ENCODE measurements around the gene RAI14.

The RAI14 gene

DNA sequence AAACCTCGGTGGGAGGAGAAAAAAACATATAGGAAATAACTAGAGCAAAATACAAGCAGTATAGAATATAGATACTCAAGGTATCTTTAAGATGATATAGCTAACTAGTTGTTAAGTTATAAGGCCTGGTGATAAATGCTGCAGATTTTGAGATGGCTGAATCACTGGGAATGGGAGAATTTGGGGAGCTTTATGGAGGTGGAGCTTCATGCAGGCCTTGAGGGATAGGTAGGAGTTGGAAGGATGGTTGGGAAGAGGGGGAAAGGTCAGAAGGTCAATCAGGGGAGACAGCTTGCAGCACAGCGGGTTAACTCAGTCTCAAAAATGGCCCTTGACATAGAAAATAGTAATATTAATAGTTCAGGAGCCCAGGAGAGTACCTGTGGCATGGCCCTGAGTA is 34.8 kb downstream of the RAI14 start:
- H2AK5ac ChIP-seq (ENCODE audit: low read length, severe bottlenecking): no peak overlapping the region
- H3K4ac ChIP-seq (ENCODE audit: low read depth in 1 of 2, low read length in 2 of 2): no peak overlapping the region
- 100% methylated on average over 1 of the region's 2 CpGs for WGBS
- H3K14ac ChIP-seq (ENCODE audit: low read length in 2 of 2): no peak overlapping the region
- no peaks in the 10 kb centered on the region for H3K9me3 ChIP-seq (ENCODE audit: control insufficient read depth, low read length)
- H3K23ac ChIP-seq (ENCODE audit: low read length in 2 of 2): no peak overlapping the region
- H2BK15ac ChIP-seq (ENCODE audit: low read depth, poor library complexity, severe bottlenecking): no peak overlapping the region
- H2BK12ac ChIP-seq (ENCODE audit: low read length in 2 of 2): no peak overlapping the region
- H3K27me3 ChIP-seq (ENCODE audit: control insufficient read depth in 1 of 2, insufficient read depth in 1 of 2, low read length in 2 of 2): no peaks in the 10 kb centered on the region
- H3K4me3 ChIP-seq (ENCODE audit: insufficient read depth in 1 of 2, low read depth in 1 of 2, low read length in 2 of 2): no peak overlapping the region
- H3K79me1 ChIP-seq (replicated peaks; ENCODE audit: low read length, poor library complexity, severe bottlenecking): peaks cover 2% of the 10 kb centered on the region
- H3K36me3 ChIP-seq (ENCODE audit: control insufficient read depth in 1 of 2, insufficient read depth in 2 of 2, low read depth in 1 of 2, low read length in 2 of 2): peaks cover 27 to 59% of the 10 kb centered on the region in 2 experiments
- H2AFZ ChIP-seq (ENCODE audit: low read depth, low read length): no peak overlapping the region
- H4K91ac ChIP-seq (ENCODE audit: low read length): no peak overlapping the region
- no peak overlapping the region for H3K9ac ChIP-seq (ENCODE audit: low read length)
- no peak for DNase-seq
- no peak overlapping the region for H2BK5ac ChIP-seq (ENCODE audit: low read depth, low read length, poor library complexity, severe bottlenecking)
- H3K27ac ChIP-seq (ENCODE audit: low read length, poor library complexity, severe bottlenecking): peak overlapping the region; percentile 2
- no peak overlapping the region for H3K18ac ChIP-seq (ENCODE audit: low read depth in 1 of 2, low read length in 2 of 2)
- no peak overlapping the region for H4K8ac ChIP-seq (ENCODE audit: low read length)
- no peak overlapping the region for H2BK120ac ChIP-seq (ENCODE audit: low read depth, low read length)
- no peak overlapping the region for H3K4me2 ChIP-seq (ENCODE audit: low read length, poor library complexity, severe bottlenecking)
- H3K4me1 ChIP-seq (ENCODE audit: control insufficient read depth, insufficient read depth, low read depth, low read length): peaks cover 15% of the 10 kb centered on the region

DNA sequence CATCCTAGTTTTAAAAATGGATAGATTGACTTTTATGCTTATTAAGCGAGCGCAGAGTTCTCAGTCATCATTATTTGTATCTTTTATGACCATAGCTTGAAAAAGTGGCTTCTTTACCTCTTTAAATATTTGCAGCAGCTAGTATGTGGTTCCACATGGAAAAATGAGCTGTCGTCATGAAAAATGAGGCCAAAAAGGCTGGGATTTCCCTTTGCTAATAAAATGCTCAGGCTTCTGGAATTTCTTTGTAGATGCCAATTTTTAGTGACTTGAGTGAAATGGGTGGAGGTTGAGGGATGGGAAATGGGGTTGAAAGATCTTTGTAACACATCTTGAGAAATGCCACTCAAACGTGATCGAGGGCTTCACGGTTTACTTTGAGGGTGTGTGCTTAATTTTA is 35.2 kb downstream of the RAI14 start:
- Histone ChIP-seq H3K4ac (ENCODE audit: low read depth in 1 of 2, low read length in 2 of 2) (no peak overlapping the region), H2BK12ac (ENCODE audit: low read length in 2 of 2) (no peak overlapping the region), H4K91ac (ENCODE audit: low read length) (no peak overlapping the region), H3K79me1 (replicated peaks; ENCODE audit: low read length, poor library complexity, severe bottlenecking) (peaks cover 2% of the 10 kb centered on the region), H3K27me3 (ENCODE audit: control insufficient read depth in 1 of 2, insufficient read depth in 1 of 2, low read length in 2 of 2) (no peaks in the 10 kb centered on the region), H2AFZ (ENCODE audit: low read depth, low read length) (no peak overlapping the region), H3K4me3 (ENCODE audit: insufficient read depth in 1 of 2, low read depth in 1 of 2, low read length in 2 of 2) (no peak overlapping the region), H3K14ac (ENCODE audit: low read length in 2 of 2) (no peak overlapping the region), H3K9ac (ENCODE audit: low read length) (no peak overlapping the region), H2AK5ac (ENCODE audit: low read length, severe bottlenecking) (no peak overlapping the region), H3K18ac (ENCODE audit: low read depth in 1 of 2, low read length in 2 of 2) (no peak overlapping the region), H2BK120ac (ENCODE audit: low read depth, low read length) (no peak overlapping the region), H3K27ac (ENCODE audit: low read length, poor library complexity, severe bottlenecking) (no peak overlapping the region), H2BK5ac (ENCODE audit: low read depth, low read length, poor library complexity, severe bottlenecking) (no peak overlapping the region), H4K8ac (ENCODE audit: low read length) (no peak overlapping the region), H3K36me3 (ENCODE audit: control insufficient read depth in 1 of 2, insufficient read depth in 2 of 2, low read depth in 1 of 2, low read length in 2 of 2) (peaks cover 27 to 59% of the 10 kb centered on the region in 2 experiments), H3K9me3 (ENCODE audit: control insufficient read depth, low read length) (no peaks in the 10 kb centered on the region), H3K4me2 (ENCODE audit: low read length, poor library complexity, severe bottlenecking) (no peak overlapping the region), H3K4me1 (ENCODE audit: control insufficient read depth, insufficient read depth, low read depth, low read length) (peaks cover 15% of the 10 kb centered on the region), H3K23ac (ENCODE audit: low read length in 2 of 2) (no peak overlapping the region), H2BK15ac (ENCODE audit: low read depth, poor library complexity, severe bottlenecking) (no peak overlapping the region)
- 0% methylated on average over 1 of the region's 6 CpGs for WGBS
- DNase-seq: no peak

DNA sequence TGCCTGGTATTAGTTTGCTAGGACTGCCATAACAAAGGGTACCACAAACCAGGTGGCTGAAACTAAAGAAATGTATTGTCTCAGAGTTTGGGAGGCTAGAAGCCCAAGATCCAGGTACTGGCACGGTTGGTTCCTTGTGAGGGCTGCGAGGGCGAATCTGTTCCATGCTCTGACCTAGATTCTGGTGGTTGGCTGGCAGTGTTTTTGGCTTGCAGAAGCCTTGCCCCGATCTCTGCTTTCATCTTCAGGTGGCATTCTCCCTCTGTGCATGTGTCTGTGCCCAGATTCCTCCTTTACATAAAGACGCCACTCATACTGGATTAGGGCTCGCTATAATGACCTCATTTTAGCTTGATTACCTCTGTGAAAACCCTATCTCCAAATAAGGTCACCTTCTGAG is 36.7 kb downstream of the RAI14 start:
- Histone ChIP-seq H3K18ac (ENCODE audit: low read depth in 1 of 2, low read length in 2 of 2) (peak overlapping the region; percentile 62 to 66), H2BK12ac (ENCODE audit: low read length in 2 of 2) (no peak overlapping the region), H3K14ac (ENCODE audit: low read length in 2 of 2) (no peak overlapping the region), H2BK5ac (ENCODE audit: low read depth, low read length, poor library complexity, severe bottlenecking) (no peak overlapping the region), H3K4me1 (ENCODE audit: control insufficient read depth, insufficient read depth, low read depth, low read length) (peaks cover 15% of the 10 kb centered on the region), H4K8ac (ENCODE audit: low read length) (no peak overlapping the region), H3K36me3 (ENCODE audit: control insufficient read depth in 1 of 2, insufficient read depth in 2 of 2, low read depth in 1 of 2, low read length in 2 of 2) (peaks cover 27 to 54% of the 10 kb centered on the region in 2 experiments), H2AFZ (ENCODE audit: low read depth, low read length) (no peak overlapping the region), H3K9ac (ENCODE audit: low read length) (no peak overlapping the region), H3K79me1 (replicated peaks; ENCODE audit: low read length, poor library complexity, severe bottlenecking) (peaks cover 2% of the 10 kb centered on the region), H2BK15ac (ENCODE audit: low read depth, poor library complexity, severe bottlenecking) (no peak overlapping the region), H2AK5ac (ENCODE audit: low read length, severe bottlenecking) (peak overlapping the region; percentile 69), H4K91ac (ENCODE audit: low read length) (no peak overlapping the region), H3K27ac (ENCODE audit: low read length, poor library complexity, severe bottlenecking) (no peak overlapping the region), H3K4ac (ENCODE audit: low read depth in 1 of 2, low read length in 2 of 2) (no peak overlapping the region), H3K9me3 (ENCODE audit: control insufficient read depth, low read length) (no peaks in the 10 kb centered on the region), H3K4me3 (ENCODE audit: insufficient read depth in 1 of 2, low read depth in 1 of 2, low read length in 2 of 2) (no peak overlapping the region), H3K27me3 (ENCODE audit: control insufficient read depth in 1 of 2, insufficient read depth in 1 of 2, low read length in 2 of 2) (no peaks in the 10 kb centered on the region), H3K4me2 (ENCODE audit: low read length, poor library complexity, severe bottlenecking) (no peak overlapping the region), H3K23ac (ENCODE audit: low read length in 2 of 2) (peak overlapping the region in 1 of 2 experiments; percentile 89), H2BK120ac (ENCODE audit: low read depth, low read length) (no peak overlapping the region)
- DNase-seq: no peak
- WGBS: 97% methylated on average over 6 of the region's 6 CpGs

DNA sequence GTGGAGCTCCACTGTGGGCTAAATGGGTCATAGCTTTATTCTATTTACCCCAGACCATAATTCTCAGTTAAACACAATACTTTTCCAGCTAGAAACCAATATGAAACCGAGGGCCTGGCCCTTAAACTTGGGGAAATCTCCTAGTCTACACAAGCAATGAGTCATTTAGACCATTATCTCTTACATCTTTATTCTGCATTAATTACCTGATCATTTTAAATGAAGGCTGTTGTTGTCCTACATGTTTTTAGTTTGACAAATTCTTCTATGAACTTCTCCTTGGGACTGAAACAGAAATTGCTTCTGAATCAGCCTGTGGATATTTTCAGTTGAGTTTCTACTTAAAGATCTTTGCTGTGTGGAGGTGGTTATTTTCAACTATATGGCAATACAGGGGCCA is 37.9 kb downstream of the RAI14 start:
- peaks cover 31 to 51% of the 10 kb centered on the region in 2 experiments for H3K36me3 ChIP-seq (ENCODE audit: control insufficient read depth in 1 of 2, insufficient read depth in 2 of 2, low read depth in 1 of 2, low read length in 2 of 2)
- no peak overlapping the region for H3K14ac ChIP-seq (ENCODE audit: low read length in 2 of 2)
- no peak overlapping the region for H3K27ac ChIP-seq (ENCODE audit: low read length, poor library complexity, severe bottlenecking)
- no peak overlapping the region for H4K8ac ChIP-seq (ENCODE audit: low read length)
- H2BK5ac ChIP-seq (ENCODE audit: low read depth, low read length, poor library complexity, severe bottlenecking): no peak overlapping the region
- no peak overlapping the region for H3K23ac ChIP-seq (ENCODE audit: low read length in 2 of 2)
- WGBS: 100% methylated on average over 1 of the region's 1 CpG
- peak overlapping the region in 1 of 2 experiments; percentile 64 for H3K4me3 ChIP-seq (ENCODE audit: insufficient read depth in 1 of 2, low read depth in 1 of 2, low read length in 2 of 2)
- no peak overlapping the region for H2AK5ac ChIP-seq (ENCODE audit: low read length, severe bottlenecking)
- no peak overlapping the region for H2AFZ ChIP-seq (ENCODE audit: low read depth, low read length)
- no peak overlapping the region for H3K18ac ChIP-seq (ENCODE audit: low read depth in 1 of 2, low read length in 2 of 2)
- no peak overlapping the region for H3K4ac ChIP-seq (ENCODE audit: low read depth in 1 of 2, low read length in 2 of 2)
- no peak overlapping the region for H2BK15ac ChIP-seq (ENCODE audit: low read depth, poor library complexity, severe bottlenecking)
- H3K9ac ChIP-seq (ENCODE audit: low read length): peak overlapping the region; percentile 72
- H2BK120ac ChIP-seq (ENCODE audit: low read depth, low read length): no peak overlapping the region
- DNase-seq: no peak
- H3K4me2 ChIP-seq (ENCODE audit: low read length, poor library complexity, severe bottlenecking): no peak overlapping the region
- H3K79me1 ChIP-seq (replicated peaks; ENCODE audit: low read length, poor library complexity, severe bottlenecking): peaks cover 2% of the 10 kb centered on the region
- H3K4me1 ChIP-seq (ENCODE audit: control insufficient read depth, insufficient read depth, low read depth, low read length): peaks cover 15% of the 10 kb centered on the region
- no peak overlapping the region for H4K91ac ChIP-seq (ENCODE audit: low read length)
- no peaks in the 10 kb centered on the region for H3K27me3 ChIP-seq (ENCODE audit: control insufficient read depth in 1 of 2, insufficient read depth in 1 of 2, low read length in 2 of 2)
- H3K9me3 ChIP-seq (ENCODE audit: control insufficient read depth, low read length): no peaks in the 10 kb centered on the region
- no peak overlapping the region for H2BK12ac ChIP-seq (ENCODE audit: low read length in 2 of 2)
